ENCODE data around the gene MYO3B.

GRCh38 chr2:170377500-170378207, 199.7 kb downstream of the MYO3B start:
- TF ChIP-seq CTCF (IDR thresholded peaks at IDR 0.05) (0 out of 2 replicates have a peak, but pooled peaks have one; percentile 12), ZFX (IDR thresholded peaks at IDR 0.05; ENCODE audit: borderline replicate concordance) (no peak)
